Activated CD4-positive, alpha-beta T cell treated with anti-CD3 and anti-CD28 coated beads, Interleukin-2, amount 10 ng/mL, durations not matched to agents 7 days and 5 days (primary cell): ENCODE results near the gene TMEM100. TPM values are rescaled to one million over a fixed set of nuclear protein-coding genes. Genes with fewer than 3 reads are reported as not detected.

Source experiments
- CTCF ChIA-PET: fragments of 350-600 bp; sonication (Branson Sonifier 250); formaldehyde crosslinking; loops from one replicate; lab custom pipeline; 2021; ENCODE audit warnings: antibody characterized with exemption; lab: Charles Lee
- POLR2A ChIA-PET: fragments of 350-600 bp; sonication (Branson Sonifier 250); formaldehyde crosslinking; loops from one replicate; lab custom pipeline; 2021; ENCODE audit warnings: antibody characterized with exemption; lab: Charles Lee
- DNase-seq: peaks from one replicate; pipeline ENCODE4 v3.0.0-alpha.2; 2020
- H3K27ac Mint-ChIP-seq: one replicate; pipeline ENCODE4 v1.8.0; 2021; ENCODE audit warnings: mild to moderate bottlenecking, moderate library complexity, mixed read lengths
- H3K27me3 Mint-ChIP-seq: one replicate; pipeline ENCODE4 v1.8.0; 2021; ENCODE audit warnings: mixed read lengths
- H3K36me3 Mint-ChIP-seq: one replicate; pipeline ENCODE4 v1.8.0; 2021; ENCODE audit warnings: low read depth, mixed read lengths
- H3K4me1 Mint-ChIP-seq: one replicate; pipeline ENCODE4 v1.8.0; 2021; ENCODE audit warnings: mixed read lengths
- H3K4me3 Mint-ChIP-seq: one replicate; pipeline ENCODE4 v1.8.0; 2021; ENCODE audit warnings: mild to moderate bottlenecking, moderate library complexity, mixed read lengths
- H3K9me3 Mint-ChIP-seq: one replicate; pipeline ENCODE4 v1.8.0; 2021; ENCODE audit warnings: mixed read lengths
- total RNA-seq, 2 experiments: library from RNA; stranded (reverse); gene quantifications; one replicate each; pipeline ENCODE4 v1.2.3, GENCODE V29; 2021

The TMEM100 gene
- total RNA-seq, 2 experiments from 2014 or later = not detected

- no peak overlapping the region for H3K4me3 Mint-ChIP-seq
- no peak overlapping the region for H3K27ac Mint-ChIP-seq
- H3K9me3 Mint-ChIP-seq = peaks cover 3% of the 10 kb centered on the region
- peaks cover 29% of the 10 kb centered on the region for H3K27me3 Mint-ChIP-seq
- ChIA-PET POLR2A (no interaction called here), CTCF (no interaction called here)
- no peak for DNase-seq
- H3K36me3 Mint-ChIP-seq = no peaks in the 10 kb centered on the region
- no peaks in the 10 kb centered on the region for H3K4me1 Mint-ChIP-seq
Observed at GRCh38 chr17:55706808-55707773, 15.6 kb downstream of the TMEM100 start.

- H3K36me3 Mint-ChIP-seq = no peaks in the 10 kb centered on the region
- peaks cover 3% of the 10 kb centered on the region for H3K9me3 Mint-ChIP-seq
- POLR2A ChIA-PET = no interaction called here
- CTCF ChIA-PET = no interaction called here
- H3K4me3 Mint-ChIP-seq = no peak overlapping the region
- no peak for DNase-seq
- no peak overlapping the region for H3K27ac Mint-ChIP-seq
- peaks cover 34% of the 10 kb centered on the region for H3K27me3 Mint-ChIP-seq
- H3K4me1 Mint-ChIP-seq = no peaks in the 10 kb centered on the region
Observed at GRCh38 chr17:55705847-55706246, 16.8 kb downstream of the TMEM100 start.

GRCh38 chr17:55704401-55704800 lies 18.3 kb downstream of the TMEM100 start:
- Mint-ChIP-seq H3K36me3 (no peaks in the 10 kb centered on the region), H3K27me3 (peaks cover 30% of the 10 kb centered on the region), H3K27ac (no peak overlapping the region), H3K9me3 (peaks cover 3% of the 10 kb centered on the region), H3K4me3 (no peak overlapping the region), H3K4me1 (no peaks in the 10 kb centered on the region)
- ChIA-PET POLR2A (no interaction called here), CTCF (interaction anchor here (0.6 kb wide), 1 partner anchor 40 kb away, joined by 7 read pairs; no protein-coding TSS in a partner anchor)
- DNase-seq = no peak

- Mint-ChIP-seq H3K9me3 (peaks cover 3% of the 10 kb centered on the region), H3K4me3 (no peak overlapping the region), H3K36me3 (no peaks in the 10 kb centered on the region), H3K27me3 (peaks cover 21% of the 10 kb centered on the region), H3K4me1 (no peaks in the 10 kb centered on the region), H3K27ac (no peak overlapping the region)
- no peak for DNase-seq
- ChIA-PET CTCF (no interaction called here), POLR2A (no interaction called here)
Observed at GRCh38 chr17:55702150-55702549, 20.5 kb downstream of the TMEM100 start.

GRCh38 chr17:55699181-55699860 lies 23.3 kb downstream of the TMEM100 start:
- no peak for DNase-seq
- H3K27me3 Mint-ChIP-seq = peaks cover 14% of the 10 kb centered on the region
- H3K4me3 Mint-ChIP-seq = no peak overlapping the region
- H3K4me1 Mint-ChIP-seq = no peaks in the 10 kb centered on the region
- H3K27ac Mint-ChIP-seq = no peak overlapping the region
- CTCF ChIA-PET = interaction anchor here (1.5 kb wide), 1 partner anchor 23 kb away, joined by 3 read pairs; no protein-coding TSS in a partner anchor
- no peaks in the 10 kb centered on the region for H3K36me3 Mint-ChIP-seq
- H3K9me3 Mint-ChIP-seq = peaks cover 3% of the 10 kb centered on the region
- POLR2A ChIA-PET = no interaction called here

GRCh38 chr17:55694286-55694910 lies 28.3 kb downstream of the TMEM100 start:
- no peak for DNase-seq
- Mint-ChIP-seq H3K4me3 (no peak overlapping the region), H3K27ac (no peak overlapping the region), H3K27me3 (peaks cover 4% of the 10 kb centered on the region), H3K4me1 (no peaks in the 10 kb centered on the region), H3K36me3 (no peaks in the 10 kb centered on the region), H3K9me3 (no peaks in the 10 kb centered on the region)
- CTCF ChIA-PET = no interaction called here
- POLR2A ChIA-PET = no interaction called here

- POLR2A ChIA-PET = no interaction called here
- H3K9me3 Mint-ChIP-seq = no peaks in the 10 kb centered on the region
- H3K4me3 Mint-ChIP-seq = no peak overlapping the region
- CTCF ChIA-PET = no interaction called here
- no peak overlapping the region for H3K27ac Mint-ChIP-seq
- peaks cover 4% of the 10 kb centered on the region for H3K27me3 Mint-ChIP-seq
- DNase-seq = no peak
- no peaks in the 10 kb centered on the region for H3K36me3 Mint-ChIP-seq
- H3K4me1 Mint-ChIP-seq = no peaks in the 10 kb centered on the region
Observed at GRCh38 chr17:55693254-55694216, 29.1 kb downstream of the TMEM100 start.

GRCh38 chr17:55692276-55692675 lies 30.4 kb downstream of the TMEM100 start:
- H3K9me3 Mint-ChIP-seq = no peaks in the 10 kb centered on the region
- H3K36me3 Mint-ChIP-seq = no peaks in the 10 kb centered on the region
- DNase-seq = no peak
- CTCF ChIA-PET = no interaction called here
- no peak overlapping the region for H3K27ac Mint-ChIP-seq
- POLR2A ChIA-PET = no interaction called here
- H3K27me3 Mint-ChIP-seq = peaks cover 3% of the 10 kb centered on the region
- no peaks in the 10 kb centered on the region for H3K4me1 Mint-ChIP-seq
- no peak overlapping the region for H3K4me3 Mint-ChIP-seq

- DNase-seq = no peak
- Mint-ChIP-seq H3K27ac (no peak overlapping the region), H3K36me3 (no peaks in the 10 kb centered on the region), H3K27me3 (peaks cover 3% of the 10 kb centered on the region), H3K4me3 (no peak overlapping the region), H3K9me3 (peaks cover 2% of the 10 kb centered on the region), H3K4me1 (no peaks in the 10 kb centered on the region)
- POLR2A ChIA-PET = no interaction called here
- CTCF ChIA-PET = interaction anchor here (1.2 kb wide), 1 partner anchor 29 kb away, joined by 3 read pairs; no protein-coding TSS in a partner anchor
Observed at GRCh38 chr17:55691666-55692065, 31.0 kb downstream of the TMEM100 start.

GRCh38 chr17:55690105-55690508 lies 32.6 kb downstream of the TMEM100 start:
- no peaks in the 10 kb centered on the region for H3K4me1 Mint-ChIP-seq
- no peak for DNase-seq
- no peaks in the 10 kb centered on the region for H3K36me3 Mint-ChIP-seq
- H3K9me3 Mint-ChIP-seq = peaks cover 4% of the 10 kb centered on the region
- ChIA-PET CTCF (interaction anchor here (1.3 kb wide), 1 partner anchor 12 kb away, joined by 3 read pairs; no protein-coding TSS in a partner anchor), POLR2A (no interaction called here)
- no peak overlapping the region for H3K4me3 Mint-ChIP-seq
- peaks cover 6% of the 10 kb centered on the region for H3K27me3 Mint-ChIP-seq
- no peak overlapping the region for H3K27ac Mint-ChIP-seq

- Mint-ChIP-seq H3K27ac (no peak overlapping the region), H3K4me3 (no peak overlapping the region), H3K4me1 (no peaks in the 10 kb centered on the region), H3K9me3 (peaks cover 4% of the 10 kb centered on the region), H3K36me3 (no peaks in the 10 kb centered on the region), H3K27me3 (peaks cover 10% of the 10 kb centered on the region)
- CTCF ChIA-PET = interaction anchor here (1.3 kb wide), 1 partner anchor 12 kb away, joined by 3 read pairs; no protein-coding TSS in a partner anchor
- no peak for DNase-seq
- POLR2A ChIA-PET = no interaction called here
Observed at GRCh38 chr17:55689672-55690071, 33.0 kb downstream of the TMEM100 start.

GRCh38 chr17:55688057-55688456 lies 34.6 kb downstream of the TMEM100 start:
- H3K36me3 Mint-ChIP-seq = no peaks in the 10 kb centered on the region
- ChIA-PET CTCF (no interaction called here), POLR2A (no interaction called here)
- no peak for DNase-seq
- no peak overlapping the region for H3K4me3 Mint-ChIP-seq
- no peaks in the 10 kb centered on the region for H3K4me1 Mint-ChIP-seq
- no peak overlapping the region for H3K27ac Mint-ChIP-seq
- H3K27me3 Mint-ChIP-seq = peaks cover 13% of the 10 kb centered on the region
- peaks cover 4% of the 10 kb centered on the region for H3K9me3 Mint-ChIP-seq
